Right renal cortex interstitium (tissue), 3 donors: ENCODE results near the gene BOLA3. TPM values are rescaled to one million over a fixed set of nuclear protein-coding genes. Genes with fewer than 3 reads are reported as not detected.

Experiments used
- polyA plus RNA-seq, 3 donors: library from polyadenylated mRNA; unstranded; fragments of 120-200 nt; gene quantifications; one replicate each; pipeline ENCODE4 v1.2.1, GENCODE V29; 2013; ENCODE audit not compliant: insufficient read length in 3 of 3

BOLA3 gene
- polyA plus RNA-seq, 3 donors: 22.6 to 28.9 (median 27.5) TPM

Other genes starting within 250 kb of the BOLA3 start
- gene DGUOK, start 221.0 kb downstream of the BOLA3 start, polyA plus RNA-seq: 10 to 100 TPM; 59.3 to 66.9 (median 61.7) TPM
- gene TET3, start 163.0 kb downstream of the BOLA3 start, polyA plus RNA-seq: 10 to 100 TPM; 22.3 to 22.9 (median 22.6) TPM
- gene MOB1A, start 31.0 kb upstream of the BOLA3 start, polyA plus RNA-seq: 10 to 100 TPM; 96.4 to 99.9 (median 98.6) TPM
- 10 to 100 TPM; 26.9 to 31.0 (median 29.8) TPM for gene MTHFD2, start 50.7 kb upstream of the BOLA3 start, polyA plus RNA-seq
- 1 to 10 TPM; 1.4 to 2.2 (median 2.2) TPM for gene SLC4A5, start 195.5 kb upstream of the BOLA3 start, polyA plus RNA-seq
- gene DCTN1, start 232.4 kb upstream of the BOLA3 start, polyA plus RNA-seq: 100 to 1,000 TPM; 137 to 143 (median 140) TPM